Measurements from ENCODE around the gene PFKP.
"Not testable (repeated sequence)": the region's sequence is repeated elsewhere in the genome, so short reads cannot be mapped to it uniquely, and the experiment has no call there.

Gene PFKP

DNA sequence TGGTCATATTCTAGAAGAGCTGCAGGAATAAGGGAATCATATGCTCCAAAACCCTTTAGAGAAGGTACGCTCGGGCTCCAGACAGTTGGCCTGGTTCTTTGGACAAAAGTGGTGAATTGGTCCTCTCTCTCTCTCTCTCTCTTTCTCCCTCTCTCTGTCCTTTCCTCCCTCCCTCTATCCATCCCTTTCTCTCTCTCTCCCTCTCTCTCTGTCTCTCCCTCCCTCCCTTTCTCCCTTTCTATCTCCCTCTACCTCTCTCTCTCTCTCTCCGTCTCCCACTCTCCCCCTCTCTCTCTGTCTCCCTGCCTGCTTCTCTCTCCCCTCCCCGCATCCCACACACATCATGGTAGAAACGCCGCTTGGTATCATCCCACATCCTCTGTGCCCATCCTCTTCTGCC is 19.8 kb upstream of the PFKP start:
- DNase-seq (ENCODE audit: low spot score) = no peak

DNA sequence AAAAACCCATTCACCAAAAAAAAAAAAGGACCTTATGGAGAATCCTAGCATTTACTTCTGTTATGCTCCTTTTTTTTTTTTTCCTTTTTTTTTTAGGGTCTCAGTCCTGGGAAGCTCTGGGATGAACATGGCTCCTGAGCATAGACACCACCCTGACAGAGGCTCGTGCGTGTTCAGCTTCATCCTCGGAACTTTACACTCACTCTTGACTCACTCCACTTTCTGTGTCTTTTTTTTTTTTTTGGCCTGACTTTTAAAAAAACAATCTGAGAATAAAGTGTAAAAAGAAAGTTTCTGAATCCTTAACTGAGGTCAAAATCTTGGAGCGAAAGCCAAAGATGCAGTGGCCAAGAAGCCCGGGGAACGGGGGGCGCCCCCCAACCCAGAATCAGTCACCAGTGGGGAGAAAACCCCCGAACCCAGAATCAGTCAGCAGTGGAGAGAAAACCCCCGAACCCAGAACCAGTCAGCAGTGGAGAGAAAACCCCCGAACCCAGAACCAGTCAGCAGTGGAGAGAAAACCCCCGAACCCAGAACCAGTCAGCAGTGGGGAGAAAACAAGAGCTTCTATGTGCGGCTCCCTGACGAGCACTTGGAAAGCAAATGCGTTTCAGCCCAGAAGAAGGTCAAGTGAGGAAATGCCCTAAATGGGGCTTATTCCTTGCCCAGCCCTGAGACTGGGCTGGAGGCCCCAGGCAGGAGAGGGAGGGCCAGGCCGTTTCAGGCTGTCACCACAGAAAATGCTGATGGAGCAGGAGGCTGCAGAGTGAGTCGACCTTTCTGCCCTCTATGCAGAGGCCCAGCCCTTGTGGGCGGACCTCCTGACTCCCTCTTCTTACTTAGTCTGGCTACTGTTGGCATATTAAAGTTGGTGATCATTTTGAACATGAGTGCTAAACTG is 19.0 kb upstream of the PFKP start:
- DNase-seq (ENCODE audit: low spot score) = no peak

- no peak for DNase-seq (ENCODE audit: low spot score)
These were observed 15.7 kb upstream of the PFKP start for GRCh38 chr10:3051692-3052091.

DNA sequence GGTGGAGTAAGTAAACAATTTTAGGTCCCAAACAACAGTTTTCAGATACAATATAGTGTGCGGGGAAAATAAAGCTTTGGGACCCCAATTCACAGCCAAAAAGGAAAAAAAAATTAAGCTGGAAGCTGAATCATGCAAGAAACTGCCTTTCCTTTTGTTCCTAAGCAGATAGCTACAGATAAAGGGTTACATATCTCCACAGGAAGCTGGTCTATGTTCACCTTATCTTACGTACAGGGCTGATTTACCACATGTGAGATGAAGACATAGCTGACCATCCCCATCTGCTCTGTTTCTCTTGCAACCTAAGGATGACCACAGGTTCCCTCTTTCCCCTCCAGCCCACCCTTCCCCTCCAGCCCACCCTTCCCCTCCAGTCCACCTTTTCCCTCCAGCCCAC is 14.2 kb upstream of the PFKP start:
- DNase-seq (ENCODE audit: low spot score) = no peak

DNA sequence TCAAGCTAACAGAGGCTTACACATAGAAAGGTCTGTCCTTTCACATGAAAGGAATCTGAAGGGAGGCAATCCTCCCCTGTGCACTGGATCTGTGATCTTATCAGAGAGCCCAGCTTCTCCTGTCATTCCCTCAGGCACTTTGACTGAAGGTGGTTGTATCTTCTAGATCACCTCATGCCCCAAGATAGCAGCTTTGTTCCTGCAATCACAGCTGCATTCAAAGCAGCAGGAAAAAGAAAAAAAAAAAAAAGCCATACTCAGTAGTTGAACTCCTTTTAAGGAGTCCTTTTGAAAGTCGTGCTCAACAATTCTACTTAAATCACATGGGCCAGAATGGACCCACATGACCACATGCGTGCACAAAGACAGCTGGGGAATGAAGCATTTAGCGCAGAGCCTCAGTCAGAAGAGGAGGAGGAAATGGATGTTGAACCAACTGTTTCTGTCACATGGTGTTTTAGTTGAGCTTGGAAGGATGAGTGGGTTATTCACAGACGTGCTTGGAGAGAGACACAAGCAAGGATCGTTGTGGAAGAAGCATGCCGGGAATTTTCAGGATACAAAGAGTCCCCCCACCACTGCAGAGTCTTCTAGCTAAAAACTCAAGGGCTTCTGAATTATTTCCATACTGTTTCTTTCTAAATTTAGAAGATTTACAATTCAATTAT is 13.0 kb upstream of the PFKP start:
- no peak for DNase-seq (ENCODE audit: low spot score)

GRCh38 chr10:3054851-3055199 is 12.5 kb upstream of the PFKP start:
- DNase-seq (ENCODE audit: low spot score) = no peak

GRCh38 chr10:3056280-3057037 is 10.9 kb upstream of the PFKP start:
- DNase-seq (ENCODE audit: low spot score) = no peak

GRCh38 chr10:3057946-3058345 is 9.4 kb upstream of the PFKP start:
- DNase-seq (ENCODE audit: low spot score) = no peak

DNA sequence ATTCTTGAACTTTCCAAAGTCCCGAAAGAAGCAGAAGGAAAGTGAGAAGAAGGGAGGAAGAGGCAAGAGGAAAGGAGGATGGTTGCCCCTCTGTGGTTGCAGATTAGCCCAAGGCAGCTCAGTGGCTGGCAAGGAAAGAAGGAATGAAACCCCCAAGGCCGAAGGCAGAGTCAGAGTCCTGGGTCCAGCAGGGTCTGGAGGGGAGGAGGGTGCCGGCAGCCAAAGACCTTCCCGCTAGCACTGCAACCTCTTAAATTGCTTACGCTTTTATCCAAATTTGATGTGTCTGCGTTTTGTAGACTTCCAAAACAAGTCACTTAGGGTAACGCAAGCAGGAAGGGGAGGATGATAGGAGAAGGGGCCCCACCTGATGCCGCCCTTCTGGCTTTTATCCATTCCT is 7.4 kb upstream of the PFKP start:
- no peak for DNase-seq (ENCODE audit: low spot score)

- no peak for DNase-seq (ENCODE audit: low spot score)
These were observed 6.9 kb upstream of the PFKP start for GRCh38 chr10:3060481-3060889.

GRCh38 chr10:3061323-3061898 is 5.9 kb upstream of the PFKP start:
- DNase-seq (ENCODE audit: low spot score) = not testable (repeated sequence)

GRCh38 chr10:3062502-3063186 is 4.7 kb upstream of the PFKP start:
- DNase-seq (ENCODE audit: low spot score) = no peak

DNA sequence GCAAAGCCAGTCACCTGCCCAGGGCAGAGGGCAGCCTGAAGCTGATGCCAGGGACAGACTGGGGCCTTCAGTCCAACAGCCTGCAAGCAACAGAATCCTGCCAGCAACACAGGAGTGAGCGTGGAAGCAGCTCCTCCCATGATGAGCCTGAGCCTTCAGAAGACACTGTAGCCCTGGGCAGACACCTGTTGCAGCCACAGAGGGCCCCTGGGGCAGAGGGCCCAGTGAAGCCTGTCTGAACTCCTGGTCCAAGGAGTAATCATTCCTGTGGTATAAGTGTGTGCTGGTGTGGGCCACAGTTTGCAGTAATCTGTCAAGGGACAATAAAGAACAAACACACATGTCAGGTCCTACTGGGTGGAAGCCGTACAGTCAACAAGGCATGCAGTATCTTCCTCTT is 2.9 kb upstream of the PFKP start:
- no peak for DNase-seq (ENCODE audit: low spot score)

DNA sequence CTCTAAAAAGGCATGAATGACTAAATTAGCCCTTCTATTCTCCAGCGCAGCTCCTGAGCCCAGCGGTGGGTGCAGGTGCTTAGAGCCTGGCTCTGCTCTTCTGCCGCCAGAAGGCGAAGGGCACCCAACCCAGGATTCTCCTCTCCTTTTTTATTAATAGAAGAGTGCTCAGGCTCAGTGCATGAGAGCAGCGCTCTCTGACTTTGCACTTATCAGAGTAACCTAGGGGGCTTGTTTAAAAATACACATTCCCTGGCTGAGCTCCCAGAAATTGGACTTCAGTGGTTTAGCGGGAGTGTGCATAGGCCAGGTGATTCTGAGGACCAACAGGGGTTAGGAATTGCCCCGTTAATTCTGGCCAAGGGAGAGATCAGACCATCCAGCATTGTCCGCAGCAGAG is 1.7 kb upstream of the PFKP start:
- no peak for DNase-seq (ENCODE audit: low spot score)

DNA sequence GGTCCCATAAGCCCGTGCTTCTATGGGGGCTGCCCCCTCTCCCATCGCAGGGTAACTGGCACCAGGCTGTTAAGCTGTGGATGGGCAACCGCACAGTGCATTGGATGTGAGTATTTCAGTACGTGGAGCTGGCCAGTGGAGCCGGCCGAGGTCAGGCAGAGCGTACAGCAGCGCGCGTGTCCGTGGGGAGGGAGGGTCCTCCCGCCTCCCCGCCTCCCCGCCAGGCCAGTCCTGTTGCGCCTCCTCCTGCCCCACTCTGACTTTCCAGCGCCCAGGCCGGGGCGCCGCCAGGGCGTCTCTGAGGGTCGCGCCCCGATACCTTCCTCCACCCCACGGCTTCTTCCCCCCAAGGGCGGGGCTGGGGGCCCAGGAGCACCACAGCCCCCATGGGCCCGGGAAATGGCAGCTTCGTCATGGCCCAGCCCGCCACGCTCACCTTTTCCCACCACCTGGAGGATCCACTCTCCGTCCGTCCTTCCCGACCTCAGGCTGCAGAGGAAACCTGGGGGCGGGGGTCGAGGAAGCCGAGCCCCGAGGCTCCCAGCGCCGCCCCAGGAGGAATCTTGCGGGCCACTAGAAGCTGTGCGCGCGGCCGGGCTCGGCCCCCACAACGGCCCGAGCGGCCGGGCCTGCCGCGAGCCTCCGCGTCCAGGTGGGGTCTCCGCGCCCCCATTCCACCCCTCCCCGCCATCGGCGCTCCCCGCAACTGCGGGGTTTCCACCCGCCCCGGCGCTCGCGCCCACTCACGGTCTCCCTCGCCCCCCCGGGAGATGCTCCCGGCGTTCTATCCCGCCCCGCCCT is 831 bp upstream of the PFKP start:
- no peak for DNase-seq (ENCODE audit: low spot score)

GRCh38 chr10:3067859-3068179 is 471 bp downstream of the PFKP start:
- DNase-seq (ENCODE audit: low spot score) = no peak

GRCh38 chr10:3068201-3068967 is 1.0 kb downstream of the PFKP start:
- DNase-seq (ENCODE audit: low spot score) = peak; percentile 73

DNA sequence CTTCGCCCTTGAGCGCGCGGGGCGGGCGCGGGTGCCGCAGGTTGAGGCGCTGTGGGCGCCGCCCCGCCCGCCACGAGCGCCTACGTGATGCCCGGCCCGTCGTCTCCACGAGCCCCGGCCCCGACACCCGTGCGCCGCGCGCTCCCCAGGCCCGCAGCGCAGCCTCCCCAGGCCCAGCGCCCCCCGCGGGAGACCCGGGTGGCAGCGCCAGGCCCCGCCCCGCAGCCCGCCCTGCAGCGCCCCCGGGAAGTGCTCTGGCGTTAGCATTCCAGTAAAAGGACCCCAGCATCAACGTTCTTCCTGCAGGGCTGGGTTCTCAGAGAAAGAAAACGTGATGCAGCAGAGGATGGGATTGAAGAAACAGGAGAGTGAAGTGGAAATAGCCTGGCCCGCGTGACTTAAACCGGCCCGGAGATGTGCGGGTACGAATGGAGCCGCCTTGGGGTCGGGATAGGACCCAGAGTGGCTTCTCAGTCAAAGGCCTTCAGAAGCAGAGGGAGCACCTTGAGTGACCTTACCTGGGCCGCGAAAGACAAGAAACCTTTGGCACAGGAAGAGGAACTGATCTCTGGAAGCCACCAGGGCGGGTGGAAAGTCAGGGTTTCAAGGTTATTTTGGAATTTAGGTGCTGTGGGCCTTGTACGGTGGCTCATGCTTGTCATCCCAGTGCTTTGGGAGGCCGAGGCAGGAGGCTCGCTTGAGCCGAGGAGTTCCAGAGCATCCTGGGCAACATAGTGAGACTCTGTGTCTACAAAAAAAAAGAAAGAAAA is 1.8 kb downstream of the PFKP start:
- peak; percentile 21 for DNase-seq (ENCODE audit: low spot score)

DNA sequence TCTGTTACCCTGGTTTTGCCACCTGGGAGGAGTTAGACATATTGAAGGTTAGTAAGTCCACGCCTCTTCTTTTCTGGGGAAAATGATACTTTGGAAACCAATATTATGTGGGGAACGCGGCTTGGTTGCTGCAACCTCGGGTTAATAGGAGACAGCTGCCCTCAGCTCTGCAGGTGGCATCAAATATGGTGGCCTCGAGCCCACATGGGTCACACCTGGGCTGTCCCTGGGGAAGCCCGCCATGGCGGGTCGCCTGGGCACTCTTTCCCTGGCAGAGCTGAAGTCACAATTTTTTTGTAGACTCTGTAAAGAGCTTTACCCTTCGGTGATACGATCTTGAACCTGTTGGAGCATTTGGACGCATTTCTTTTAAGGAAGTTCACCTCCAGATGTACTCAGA is 2.5 kb downstream of the PFKP start:
- no peak for DNase-seq (ENCODE audit: low spot score)

Data from activated CD4-positive, alpha-beta T cell treated with anti-CD3 and anti-CD28 coated beads, Interleukin-2, Interleukin-4, amounts not matched to agents 100 ng/mL and 50 ng/mL, durations not matched to agents 16 hours and 8 hours (primary cell).